ENCODE results near the gene GIPC1. TPM values are rescaled to one million over a fixed set of nuclear protein-coding genes. Genes with fewer than 3 reads are reported as not detected.

Gene GIPC1
- total RNA-seq, 1 experiment from 2014 or later, result 98.7 TPM

- Histone ChIP-seq H3K27me3 (replicated peaks; ENCODE audit: control insufficient read depth, insufficient read depth, low read length) (no peaks in the 10 kb centered on the region), H3K4me1 (no peaks in the 10 kb centered on the region; the same call in 1 of the 2 replicates), H3K4me3 (ENCODE audit: low read depth, low read length) (no peak overlapping the region), H3K9me3 (no peaks in the 10 kb centered on the region), H3K36me3 (ENCODE audit: control insufficient read depth, insufficient read depth, low read length) (no peaks in the 10 kb centered on the region; the same call in 1 of the 2 replicates)
- peaks cover 51% of the 10 kb centered on the region for H3K36me3 Mint-ChIP-seq (ENCODE audit: insufficient read depth, unreplicated experiment)
- ChIA-PET CTCF (no interaction called here), POLR2A (no interaction called here)
- BruUV-seq (replicated peaks), result no TSS peak
- no peaks in the 10 kb centered on the region for H3K9me3 Mint-ChIP-seq (ENCODE audit: unreplicated experiment)
- H3K27ac Mint-ChIP-seq (ENCODE audit: unreplicated experiment), result peak overlapping the region; percentile 6
- H3K4me1 Mint-ChIP-seq (ENCODE audit: low read depth, unreplicated experiment), result peaks cover 15% of the 10 kb centered on the region
- TF ChIP-seq CTCF (IDR thresholded peaks at IDR 0.05; ENCODE audit: insufficient read depth in 1 of 2, low read depth in 1 of 2, low read length in 1 of 2, severe bottlenecking in 1 of 2, unreplicated experiment in 1 of 2), result no peak
- H3K27me3 Mint-ChIP-seq (ENCODE audit: insufficient read depth, unreplicated experiment), result no peaks in the 10 kb centered on the region
- H3K4me3 Mint-ChIP-seq (ENCODE audit: unreplicated experiment), result no peak overlapping the region
- intact Hi-C loops (cut with micrococcal nuclease; ENCODE audit: unreplicated experiment), result loop anchor here (10.0 kb wide), 1 partner anchor 111 kb away; no protein-coding TSS in a partner anchor
- DNase-seq, result no peak
Measured at GRCh38 chr19:14476327-14476672, 19.6 kb downstream of the GIPC1 start.

- H3K4me1 Mint-ChIP-seq (ENCODE audit: low read depth, unreplicated experiment), result peaks cover 15% of the 10 kb centered on the region
- ChIA-PET POLR2A (no interaction called here), CTCF (no interaction called here)
- no peaks in the 10 kb centered on the region; the same call in 1 of the 2 replicates for H3K4me1 ChIP-seq
- DNase-seq, result no peak
- peak within 1 kb of the TSS; percentile 28 for H3K4me3 Mint-ChIP-seq (ENCODE audit: unreplicated experiment)
- no peak for TF ChIP-seq CTCF (IDR thresholded peaks at IDR 0.05; ENCODE audit: insufficient read depth in 1 of 2, low read depth in 1 of 2, low read length in 1 of 2, severe bottlenecking in 1 of 2, unreplicated experiment in 1 of 2)
- H3K4me3 ChIP-seq (ENCODE audit: low read depth, low read length), result no peak within 1 kb of the TSS
- BruUV-seq (replicated peaks), result no TSS peak
- no peaks in the 10 kb centered on the region; the same call in 1 of the 2 replicates for H3K36me3 ChIP-seq (ENCODE audit: control insufficient read depth, insufficient read depth, low read length)
- H3K9me3 Mint-ChIP-seq (ENCODE audit: unreplicated experiment), result no peaks in the 10 kb centered on the region
- no peak within 1 kb of the TSS for H3K27ac Mint-ChIP-seq (ENCODE audit: unreplicated experiment)
- H3K9me3 ChIP-seq, result no peaks in the 10 kb centered on the region
- H3K27me3 Mint-ChIP-seq (ENCODE audit: insufficient read depth, unreplicated experiment), result no peaks in the 10 kb centered on the region
- H3K36me3 Mint-ChIP-seq (ENCODE audit: insufficient read depth, unreplicated experiment), result peaks cover 60% of the 10 kb centered on the region
- no peaks in the 10 kb centered on the region for H3K27me3 ChIP-seq (replicated peaks; ENCODE audit: control insufficient read depth, insufficient read depth, low read length)
- intact Hi-C loops (cut with micrococcal nuclease; ENCODE audit: unreplicated experiment), result loop anchor here (10.0 kb wide), 1 partner anchor 111 kb away; no protein-coding TSS in a partner anchor
Measured at GRCh38 chr19:14475251-14476073, 20.5 kb downstream of the GIPC1 start, which contains the start of gene PTGER1. Gene PTGER1 (minus strand): TSS chr19:14475354. CDS start chr19:14474320, 1,034 bp downstream.

GRCh38 chr19:14474827-14475226 is 21.1 kb downstream of the GIPC1 start:
- intact Hi-C loops (cut with micrococcal nuclease; ENCODE audit: unreplicated experiment), result loop anchor here (10.0 kb wide), 1 partner anchor 110 kb away; no protein-coding TSS in a partner anchor
- Histone ChIP-seq H3K4me1 (no peaks in the 10 kb centered on the region; the same call in 1 of the 2 replicates), H3K9me3 (no peaks in the 10 kb centered on the region), H3K4me3 (ENCODE audit: low read depth, low read length) (no peak overlapping the region), H3K27me3 (replicated peaks; ENCODE audit: control insufficient read depth, insufficient read depth, low read length) (no peaks in the 10 kb centered on the region), H3K36me3 (ENCODE audit: control insufficient read depth, insufficient read depth, low read length) (no peaks in the 10 kb centered on the region; the same call in 1 of the 2 replicates)
- TF ChIP-seq CTCF (IDR thresholded peaks at IDR 0.05; ENCODE audit: insufficient read depth in 1 of 2, low read depth in 1 of 2, low read length in 1 of 2, severe bottlenecking in 1 of 2, unreplicated experiment in 1 of 2), result no peak
- CTCF ChIA-PET, result no interaction called here
- H3K27me3 Mint-ChIP-seq (ENCODE audit: insufficient read depth, unreplicated experiment), result no peaks in the 10 kb centered on the region
- peaks cover 66% of the 10 kb centered on the region for H3K36me3 Mint-ChIP-seq (ENCODE audit: insufficient read depth, unreplicated experiment)
- H3K27ac Mint-ChIP-seq (ENCODE audit: unreplicated experiment), result no peak overlapping the region
- BruUV-seq (replicated peaks), result no TSS peak
- H3K9me3 Mint-ChIP-seq (ENCODE audit: unreplicated experiment), result no peaks in the 10 kb centered on the region
- peaks cover 15% of the 10 kb centered on the region for H3K4me1 Mint-ChIP-seq (ENCODE audit: low read depth, unreplicated experiment)
- peak overlapping the region; percentile 28 for H3K4me3 Mint-ChIP-seq (ENCODE audit: unreplicated experiment)
- POLR2A ChIA-PET, result no interaction called here
- no peak for DNase-seq

Data from Caco-2 (cell line).